Stomach (tissue), 9 donors: Measurements from ENCODE around the gene TMEM144. TPM values are rescaled to one million over a fixed set of nuclear protein-coding genes. Genes with fewer than 3 reads are reported as not detected.
A peak's percentile ranks its signal among the peaks of the same experiment; 100 is the strongest.

ENCODE experiments used
- DNase-seq, 2 donors: peaks; one replicate each; pipeline versions ENCODE4 v3.0.0 to v3.0.0-alpha.2; 2013 to 2019
- H3K27ac ChIP-seq, 5 donors: fragments of 200-600 bp in 4 of 5; sonication (generic) in 4 of 5; one replicate each; pipeline ENCODE4 v1.5.1; 2013 to 2019; ENCODE audit warnings: mild to moderate bottlenecking in 1 of 5, moderate library complexity in 1 of 5
- H3K27me3 ChIP-seq, 3 donors: fragments of 200-600 bp; sonication (generic); one replicate each; pipeline ENCODE4 v1.5.1; 2017 to 2019; ENCODE audit warnings: mixed run types in 1 of 3
- H3K36me3 ChIP-seq, 4 donors: fragments of 200-600 bp; sonication (generic); 1 replicate in 3 of 4; 2 replicates in 1 of 4; pipeline ENCODE4 v1.5.1; 2016 to 2019
- H3K4me1 ChIP-seq, 4 donors: fragments of 200-600 bp; sonication (generic); one replicate each; pipeline ENCODE4 v1.5.1; 2016 to 2019
- H3K4me3 ChIP-seq, 4 donors: fragments of 200-600 bp; sonication (generic) in 3 of 4; one replicate each; pipeline ENCODE4 v1.5.1; 2016 to 2019; ENCODE audit warnings: mild to moderate bottlenecking in 1 of 4
- H3K9me3 ChIP-seq, 4 donors: fragments of 200-600 bp; sonication (generic); one replicate each; pipeline ENCODE4 v1.5.1; 2016 to 2019
- CTCF ChIP-seq, 7 experiments: fragments of 450-650 bp in 4 of 7; fragments of 200-600 bp in 3 of 7; sonication (generic) in 3 of 7; IDR thresholded peaks; one replicate each; pipeline ENCODE4 v1.5.1; 2016 to 2019; ENCODE audit warnings: antibody characterized with exemption in 7 of 7, control low read depth in 2 of 7, mild to moderate bottlenecking in 1 of 7
- EP300 ChIP-seq: sonication (generic); formaldehyde crosslinking; IDR thresholded peaks from one replicate; pipeline ENCODE4 v1.6.1; 2017; ENCODE audit warnings: antibody characterized with exemption
- POLR2A ChIP-seq, 4 donors: fragments of 450-650 bp; IDR thresholded peaks; one replicate each; pipeline ENCODE4 v1.6.1; 2016; ENCODE audit warnings: antibody characterized with exemption in 4 of 4, control low read depth in 2 of 4, mild to moderate bottlenecking in 1 of 4, moderate library complexity in 1 of 4
- POLR2AphosphoS5 ChIP-seq, 3 donors: sonication (generic); formaldehyde crosslinking; IDR thresholded peaks; one replicate each; pipeline ENCODE4 v1.6.1; 2016; ENCODE audit warnings: antibody characterized with exemption in 3 of 3
- WGBS, 5 donors: extraction: QIAGEN DNeasy Blood & Tissue Kit in 3 of 5; methylation state at CpG; one replicate each; pipeline versions ENCODE4 v1.1.5 to v1.1.7; 2013 to 2018; 5-methylcytosine and 5-hydroxymethylcytosine counted together
- intact Hi-C: fragments of 100-400 bp; cut with DNase I; formaldehyde crosslinking; loops from one replicate; pipeline ENCODE4 v1.15.1; 2023; ENCODE audit warnings: low total_unique reads
- polyA plus RNA-seq, 3 donors: library from polyadenylated mRNA; stranded (reverse); fragments of 200-250 nt; gene quantifications; one replicate each; pipeline ENCODE4 v1.2.3, GENCODE V29; 2013
- total RNA-seq, 5 donors: library from RNA; depleted of rRNA; stranded (reverse); fragments of >200 nt; gene quantifications; one replicate each; pipeline versions ENCODE4 v1.1.0 to v1.2.3, GENCODE V29; 2014 to 2016
- donor health status: healthy with polysubstance abuse.
- donor health status: Bipolar disorder and iron deficiency.
- donor health status: healthy.

Gene TMEM144
- total and polyA plus RNA-seq, 8 donors, result 2.0 to 58.2 (median 2.8) TPM; not detected in 1

GRCh38 chr4:158203929-158204328 is 6.4 kb upstream of the TMEM144 start:
- Histone ChIP-seq H3K27me3 (no peaks in the 10 kb centered on the region), H3K4me3 (no peak overlapping the region), H3K27ac (no peak overlapping the region), H3K36me3 (peaks cover 0 to 4% (median 0%) of the 10 kb centered on the region in 4 donors), H3K4me1 (no peaks in the 10 kb centered on the region), H3K9me3 (no peaks in the 10 kb centered on the region)
- DNase-seq, result no peak
- 94 to 98% (median 94%) methylated on average over 3 of the region's 3 CpGs for WGBS, 5 donors
- intact Hi-C loops, result no loop called here
- TF ChIP-seq EP300, result no peak

- Histone ChIP-seq H3K4me1 (peaks cover 4 to 17% (median 12%) of the 10 kb centered on the region in 4 donors), H3K9me3 (no peaks in the 10 kb centered on the region), H3K36me3 (no peaks in the 10 kb centered on the region), H3K27ac (peak overlapping the region in 4 of 5 donors; percentile 84 to 93 (median 90)), H3K4me3 (no peak overlapping the region), H3K27me3 (no peaks in the 10 kb centered on the region)
- intact Hi-C loops, result no loop called here
- DNase-seq, result peak in 1 of 2 donors; percentile 22
- 70 to 79% (median 75%) methylated on average over 5 of the region's 5 CpGs for WGBS, 5 donors
- TF ChIP-seq POLR2AphosphoS5 (IDR thresholded peaks at IDR 0.05) (no peak), CTCF (IDR thresholded peaks at IDR 0.05) (no peak), POLR2A (IDR thresholded peaks at IDR 0.05) (no peak), EP300 (no peak)
Observed at GRCh38 chr4:158208963-158209640, 1.2 kb upstream of the TMEM144 start.

- Histone ChIP-seq H3K27ac (peak overlapping the region in 3 of 5 donors; percentile 89 to 93 (median 90)), H3K36me3 (peaks cover 0 to 3% (median 0%) of the 10 kb centered on the region in 4 donors), H3K4me3 (peak overlapping the region; percentile 34 to 49 (median 41)), H3K9me3 (no peaks in the 10 kb centered on the region), H3K27me3 (no peaks in the 10 kb centered on the region), H3K4me1 (peaks cover 4 to 17% (median 12%) of the 10 kb centered on the region in 4 donors)
- peak in 1 of 3 donors; percentile 79 for TF ChIP-seq POLR2AphosphoS5 (IDR thresholded peaks at IDR 0.05)
- TF ChIP-seq CTCF (IDR thresholded peaks at IDR 0.05), result no peak
- peak; percentile 28 to 72 for DNase-seq
- 19 to 33% (median 24%) methylated on average over 3 of the region's 3 CpGs for WGBS, 5 donors
- intact Hi-C loops, result no loop called here
Observed at GRCh38 chr4:158211222-158211621, 936 bp downstream of the TMEM144 start.

GRCh38 chr4:158213466-158213865 is 3.2 kb downstream of the TMEM144 start:
- no peak overlapping the region for H3K4me3 ChIP-seq
- no peaks in the 10 kb centered on the region for H3K27me3 ChIP-seq
- intact Hi-C loops, result no loop called here
- H3K27ac ChIP-seq, result no peak overlapping the region
- 89 to 92% (median 91%) methylated on average over 2 of the region's 2 CpGs for WGBS, 5 donors
- H3K36me3 ChIP-seq, result peaks cover 0 to 5% (median 2%) of the 10 kb centered on the region in 4 donors
- peaks cover 4 to 17% (median 12%) of the 10 kb centered on the region in 4 donors for H3K4me1 ChIP-seq
- DNase-seq, result no peak
- no peak for TF ChIP-seq EP300
- no peak for TF ChIP-seq CTCF (IDR thresholded peaks at IDR 0.05)
- TF ChIP-seq POLR2A (IDR thresholded peaks at IDR 0.05), result no peak
- H3K9me3 ChIP-seq, result no peaks in the 10 kb centered on the region

GRCh38 chr4:158214856-158215255 is 4.6 kb downstream of the TMEM144 start:
- Histone ChIP-seq H3K36me3 (peaks cover 0 to 11% (median 2%) of the 10 kb centered on the region in 4 donors), H3K27ac (no peak overlapping the region), H3K4me1 (peaks cover 4 to 15% (median 11%) of the 10 kb centered on the region in 4 donors), H3K9me3 (no peaks in the 10 kb centered on the region), H3K4me3 (no peak overlapping the region), H3K27me3 (no peaks in the 10 kb centered on the region)
- TF ChIP-seq CTCF (IDR thresholded peaks at IDR 0.05) (no peak), EP300 (no peak), POLR2AphosphoS5 (IDR thresholded peaks at IDR 0.05) (no peak), POLR2A (IDR thresholded peaks at IDR 0.05) (no peak)
- intact Hi-C loops, result no loop called here
- DNase-seq, result no peak
- 73 to 92% (median 88%) methylated on average over 1 of the region's 1 CpG for WGBS, 5 donors
